SK-N-MC (cell line): ENCODE results near the gene BDKRB1.

ENCODE experiments used
- EZH2 ChIP-seq: fragments of 200-600 bp; sonication (generic); IDR thresholded peaks from one replicate; pipeline ENCODE4 v1.6.1; 2017; ENCODE audit warnings: antibody characterized with exemption
- POLR2AphosphoS5 ChIP-seq: IDR thresholded peaks from 2 replicates; pipeline ENCODE4 v1.6.1; 2012; ENCODE audit warnings: mild to moderate bottlenecking, low read depth, low read length, borderline replicate concordance

- TF ChIP-seq EZH2 (no peak), POLR2AphosphoS5 (no peak)
Observed at GRCh38 chr14:96297000-96297399, 41.0 kb downstream of the BDKRB1 start.
